ENCODE data around the gene CLMP. TPM values are rescaled to one million over a fixed set of nuclear protein-coding genes. Genes with fewer than 3 reads are reported as not detected.

Gene CLMP
- total and polyA plus RNA-seq, 9 donors, result 11.9 to 70.5 (median 25.3) TPM

DNA sequence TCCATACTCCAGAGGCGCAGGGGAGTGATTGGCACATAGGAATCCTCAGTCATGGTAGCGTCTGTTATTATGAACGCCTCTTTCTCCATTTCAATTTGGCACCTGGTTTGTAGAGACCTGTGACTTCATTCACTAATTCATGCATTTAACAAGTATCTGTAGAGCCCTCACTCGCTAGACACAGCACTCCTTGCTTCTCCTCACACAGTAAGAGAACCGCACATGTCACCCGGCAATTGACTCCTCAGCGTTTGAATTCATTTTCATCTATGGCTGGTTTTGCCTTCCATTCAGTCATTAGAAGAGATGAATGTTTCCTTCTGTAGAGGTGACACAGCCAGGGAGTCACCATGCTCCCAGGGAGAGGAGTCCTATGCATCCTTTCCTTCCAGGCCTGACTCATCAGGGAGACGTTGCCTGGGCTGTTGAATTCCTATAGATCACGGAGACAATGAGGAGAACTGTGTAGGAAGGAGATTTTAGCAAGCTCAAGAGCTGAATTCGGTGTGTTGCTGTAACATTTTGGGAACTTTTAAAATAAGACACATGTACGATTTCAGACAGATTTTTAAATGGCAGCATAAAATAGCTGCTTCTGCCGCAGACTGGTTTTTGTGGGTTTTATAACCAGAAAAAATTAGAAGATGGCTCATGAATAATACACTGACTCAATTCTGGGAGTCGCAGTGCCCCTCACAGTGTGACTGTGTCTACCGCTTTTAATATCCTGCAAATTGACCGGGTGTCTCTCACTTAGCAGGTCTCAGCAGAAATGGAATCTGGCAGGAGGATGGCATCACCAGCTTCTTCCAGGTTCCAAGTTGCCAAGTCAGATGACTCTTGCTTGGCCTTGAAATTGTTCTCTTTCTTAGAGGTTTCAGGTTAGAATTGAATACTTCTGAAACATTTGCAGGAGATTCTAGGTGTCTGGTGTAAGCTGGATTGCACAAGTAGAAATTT lies 44.4 kb upstream of the CLMP start:
- intact Hi-C loops (cut with DNase I), result loop anchor here in 1 of 4 donors (10.0 kb wide), 1 partner anchor 75 kb away; no protein-coding TSS in a partner anchor
- no peak for TF ChIP-seq POLR2A (IDR thresholded peaks at IDR 0.05)
- TF ChIP-seq EP300 (IDR thresholded peaks at IDR 0.05), result no peak
- TF ChIP-seq, protein P1, sequence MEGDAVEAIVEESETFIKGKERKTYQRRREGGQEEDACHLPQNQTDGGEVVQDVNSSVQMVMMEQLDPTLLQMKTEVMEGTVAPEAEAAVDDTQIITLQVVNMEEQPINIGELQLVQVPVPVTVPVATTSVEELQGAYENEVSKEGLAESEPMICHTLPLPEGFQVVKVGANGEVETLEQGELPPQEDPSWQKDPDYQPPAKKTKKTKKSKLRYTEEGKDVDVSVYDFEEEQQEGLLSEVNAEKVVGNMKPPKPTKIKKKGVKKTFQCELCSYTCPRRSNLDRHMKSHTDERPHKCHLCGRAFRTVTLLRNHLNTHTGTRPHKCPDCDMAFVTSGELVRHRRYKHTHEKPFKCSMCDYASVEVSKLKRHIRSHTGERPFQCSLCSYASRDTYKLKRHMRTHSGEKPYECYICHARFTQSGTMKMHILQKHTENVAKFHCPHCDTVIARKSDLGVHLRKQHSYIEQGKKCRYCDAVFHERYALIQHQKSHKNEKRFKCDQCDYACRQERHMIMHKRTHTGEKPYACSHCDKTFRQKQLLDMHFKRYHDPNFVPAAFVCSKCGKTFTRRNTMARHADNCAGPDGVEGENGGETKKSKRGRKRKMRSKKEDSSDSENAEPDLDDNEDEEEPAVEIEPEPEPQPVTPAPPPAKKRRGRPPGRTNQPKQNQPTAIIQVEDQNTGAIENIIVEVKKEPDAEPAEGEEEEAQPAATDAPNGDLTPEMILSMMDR (IDR thresholded peaks at IDR 0.05), result no peak
- Histone ChIP-seq H3K4me3 (no peak overlapping the region), H3K9me3 (no peaks in the 10 kb centered on the region), H3K36me3 (no peaks in the 10 kb centered on the region), H3K27ac (no peak overlapping the region), H3K4me1 (ENCODE audit: insufficient read depth) (peaks cover 4% of the 10 kb centered on the region), H3K27me3 (no peaks in the 10 kb centered on the region)
- 94 to 96% (median 95%) methylated on average over 15 of the region's 15 CpGs for WGBS, 3 donors
- DNase-seq, result no peak

DNA sequence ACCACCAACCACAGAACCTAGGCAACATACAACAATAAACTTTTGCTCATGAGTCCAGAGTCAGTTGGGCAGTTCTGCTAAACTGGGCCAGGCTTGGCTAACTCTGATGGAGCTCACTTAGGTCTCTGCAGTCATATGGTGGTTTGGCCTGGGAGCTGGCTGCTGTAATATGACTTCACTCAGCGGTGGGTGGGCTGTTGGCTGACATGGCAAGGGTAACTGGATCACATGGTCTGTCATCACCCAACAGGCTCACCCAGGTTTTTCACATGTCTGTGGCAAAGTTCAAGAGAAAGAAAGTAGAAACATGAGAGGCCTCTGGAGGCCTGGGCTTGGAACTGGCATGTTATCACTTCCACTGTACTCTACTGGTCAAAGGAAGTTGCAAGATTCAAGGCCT lies 43.2 kb upstream of the CLMP start:
- intact Hi-C loops (cut with DNase I), result loop anchor here in 1 of 4 donors (10.0 kb wide), 1 partner anchor 73 kb away; no protein-coding TSS in a partner anchor
- Histone ChIP-seq H3K9me3 (no peaks in the 10 kb centered on the region), H3K27ac (no peak overlapping the region), H3K4me3 (no peak overlapping the region), H3K36me3 (no peaks in the 10 kb centered on the region), H3K4me1 (ENCODE audit: insufficient read depth) (peaks cover 4% of the 10 kb centered on the region), H3K27me3 (no peaks in the 10 kb centered on the region)
- 98 to 100% (median 100%) methylated on average over 1 of the region's 1 CpG for WGBS, 3 donors
- TF ChIP-seq POLR2A (IDR thresholded peaks at IDR 0.05) (no peak), EP300 (IDR thresholded peaks at IDR 0.05) (no peak)
- TF ChIP-seq, protein P1 (IDR thresholded peaks at IDR 0.05), result no peak
- no peak for DNase-seq

DNA sequence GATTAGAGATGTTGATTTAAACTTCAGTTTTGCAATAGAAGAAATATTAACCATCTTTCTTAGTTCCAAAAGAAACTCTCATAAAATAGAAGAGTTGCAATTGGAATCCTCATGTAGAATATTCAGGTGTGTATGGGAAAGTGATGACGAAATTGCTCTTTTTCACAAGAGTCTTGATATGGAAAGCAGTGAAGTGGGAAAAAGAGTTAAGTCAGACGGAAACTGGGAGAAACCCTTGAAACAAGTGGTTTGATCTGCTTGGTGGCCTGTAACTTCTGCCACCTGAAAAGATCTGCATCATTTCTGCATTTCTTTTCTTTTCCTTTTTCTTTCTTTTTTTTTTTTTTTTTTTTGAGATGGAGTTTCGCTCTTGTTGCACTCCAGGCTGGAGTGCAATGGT lies 41.8 kb upstream of the CLMP start:
- Histone ChIP-seq H3K4me1 (ENCODE audit: insufficient read depth) (peaks cover 4% of the 10 kb centered on the region), H3K27ac (no peak overlapping the region), H3K9me3 (no peaks in the 10 kb centered on the region), H3K36me3 (no peaks in the 10 kb centered on the region), H3K27me3 (no peaks in the 10 kb centered on the region), H3K4me3 (no peak overlapping the region)
- intact Hi-C loops (cut with DNase I), result loop anchor here in 1 of 4 donors (10.0 kb wide), 1 partner anchor 72 kb away; no protein-coding TSS in a partner anchor
- WGBS, 3 donors, result 98 to 100% (median 98%) methylated on average over 3 of the region's 3 CpGs
- TF ChIP-seq POLR2A (IDR thresholded peaks at IDR 0.05), result no peak
- TF ChIP-seq, protein P1 (IDR thresholded peaks at IDR 0.05), result no peak
- no peak for TF ChIP-seq EP300 (IDR thresholded peaks at IDR 0.05)
- no peak for DNase-seq

DNA sequence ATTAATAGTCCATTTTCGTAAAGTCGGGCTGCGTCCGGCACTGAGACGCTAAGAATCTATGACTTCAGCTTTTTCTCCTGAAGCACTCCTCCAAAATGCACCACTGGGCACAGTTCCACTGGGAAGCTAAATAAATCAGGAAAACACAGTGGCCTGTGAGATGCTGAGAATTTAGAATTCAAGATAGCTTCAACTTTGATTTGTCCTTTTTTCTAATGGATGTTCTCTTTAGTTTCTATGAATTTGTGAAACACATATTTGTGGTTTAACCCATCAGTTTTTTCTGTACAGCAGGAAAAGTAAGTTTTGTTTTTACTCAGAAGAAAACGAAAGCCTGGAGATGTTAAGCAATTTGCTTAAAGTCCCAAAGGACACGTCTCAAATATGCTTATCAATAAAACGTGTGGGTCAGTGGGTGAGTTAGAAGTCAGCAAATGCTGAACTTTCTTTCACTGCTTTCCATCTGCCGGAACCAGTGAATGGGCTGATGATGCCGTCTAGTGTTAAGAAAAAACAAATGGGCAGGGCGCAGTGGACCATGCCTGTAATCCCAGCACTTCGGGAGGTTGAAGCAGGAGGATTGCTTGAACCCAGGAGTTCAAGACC lies 40.7 kb upstream of the CLMP start:
- no peaks in the 10 kb centered on the region for H3K27me3 ChIP-seq
- no peaks in the 10 kb centered on the region for H3K9me3 ChIP-seq
- no peak overlapping the region for H3K4me3 ChIP-seq
- 11 to 22% (median 13%) methylated on average over 12 of the region's 12 CpGs for WGBS, 3 donors
- H3K4me1 ChIP-seq (ENCODE audit: insufficient read depth), result peaks cover 4% of the 10 kb centered on the region
- TF ChIP-seq EP300 (IDR thresholded peaks at IDR 0.05), result no peak
- no peak for TF ChIP-seq POLR2A (IDR thresholded peaks at IDR 0.05)
- TF ChIP-seq, protein P1 (IDR thresholded peaks at IDR 0.05), result no peak
- peak; percentile 33 to 54 (median 51) for DNase-seq
- intact Hi-C loops (cut with DNase I), result loop anchor here in 1 of 4 donors (10.0 kb wide), 1 partner anchor 71 kb away; no protein-coding TSS in a partner anchor
- no peak overlapping the region for H3K27ac ChIP-seq
- H3K36me3 ChIP-seq, result no peaks in the 10 kb centered on the region

Measured in ovary (tissue), 9 donors.